ENCODE results near the gene STK38L.

GRCh38 chr12:27361372-27361771 lies 117.3 kb downstream of the STK38L start:
- TF ChIP-seq GATA3 (IDR thresholded peaks at IDR 0.05; ENCODE audit: low read depth, low read length) (no peak), GATA2 (IDR thresholded peaks at IDR 0.05; ENCODE audit: low read depth, low read length) (no peak)

Data from SH-SY5Y (cell line).